ENCODE results near the gene TMEM127.

The TMEM127 gene

GRCh38 chr2:96203130-96204028 lies 62.4 kb downstream of the TMEM127 start:
- no peak for DNase-seq

DNA sequence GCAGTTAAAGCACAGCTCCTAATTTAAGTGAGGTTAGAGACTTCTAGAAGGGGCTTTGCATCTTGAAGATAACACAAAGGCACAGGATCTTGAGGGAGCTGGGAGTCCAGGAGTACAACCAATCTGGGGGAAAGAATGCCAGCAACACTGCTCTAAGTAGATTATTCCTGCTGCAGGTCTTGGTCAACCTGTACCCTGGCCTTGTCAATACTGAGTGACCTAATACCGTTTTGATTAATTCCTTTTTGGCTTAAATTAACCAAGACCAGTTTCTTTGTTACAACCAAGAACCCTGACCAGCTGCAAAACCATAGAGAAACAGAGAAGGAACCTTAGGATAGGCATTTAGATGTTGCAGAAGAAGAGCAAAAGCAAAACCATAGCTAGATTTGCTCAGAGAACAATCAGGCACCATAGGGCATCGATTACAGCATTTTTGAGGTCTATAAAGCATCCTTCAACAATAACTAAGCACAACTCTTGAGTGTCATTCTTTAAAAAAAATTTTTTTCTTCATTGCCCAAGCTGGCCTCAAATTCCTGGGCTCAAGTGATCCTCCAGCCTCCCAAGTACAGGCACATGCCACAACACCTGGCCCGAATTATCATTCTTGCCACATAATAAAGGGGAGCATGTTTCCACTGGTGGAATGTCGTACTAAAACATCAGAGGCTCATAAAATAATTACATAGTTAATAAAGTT lies 63.5 kb downstream of the TMEM127 start:
- DNase-seq, result no peak

DNA sequence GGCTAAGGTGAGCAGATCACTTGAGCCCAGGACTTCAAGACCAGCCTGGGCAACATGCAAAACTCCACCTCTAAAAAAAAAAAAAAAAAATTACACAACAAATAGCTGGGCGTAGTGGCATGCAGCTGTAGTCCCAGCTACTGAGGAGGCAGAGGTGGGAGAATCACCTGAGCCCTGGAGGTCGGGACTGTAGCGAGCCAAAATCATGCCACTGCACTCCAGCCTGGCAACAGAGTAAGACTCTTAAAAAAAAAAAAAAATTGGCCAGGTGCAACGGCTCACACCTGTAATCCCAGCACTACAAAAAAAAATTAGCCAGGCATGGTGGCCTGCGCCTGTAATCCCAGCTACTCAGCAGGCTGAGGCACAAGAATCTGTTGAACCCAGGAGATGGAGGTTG lies 64.5 kb downstream of the TMEM127 start:
- no peak for DNase-seq

DNA sequence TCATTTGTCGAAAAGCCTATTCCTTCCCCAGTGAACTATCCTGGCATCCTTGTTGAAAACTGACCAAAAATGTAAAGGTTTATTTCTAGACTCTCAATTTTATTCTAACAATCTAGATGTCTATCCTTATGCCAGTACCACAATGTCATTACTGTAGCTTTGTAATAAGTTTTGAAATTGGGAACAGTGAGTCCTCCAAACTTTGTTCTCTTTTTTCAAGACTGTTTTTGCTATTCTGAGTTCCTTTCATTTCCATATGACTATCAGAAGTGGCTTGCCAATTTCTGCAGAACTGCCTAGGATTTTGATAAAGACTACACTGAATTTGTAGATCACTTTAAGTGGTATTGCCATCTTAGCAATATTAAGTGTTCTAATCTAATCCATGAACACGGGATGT lies 66.9 kb downstream of the TMEM127 start:
- DNase-seq, result no peak
